ENCODE results near the gene CLIC6.

DNA sequence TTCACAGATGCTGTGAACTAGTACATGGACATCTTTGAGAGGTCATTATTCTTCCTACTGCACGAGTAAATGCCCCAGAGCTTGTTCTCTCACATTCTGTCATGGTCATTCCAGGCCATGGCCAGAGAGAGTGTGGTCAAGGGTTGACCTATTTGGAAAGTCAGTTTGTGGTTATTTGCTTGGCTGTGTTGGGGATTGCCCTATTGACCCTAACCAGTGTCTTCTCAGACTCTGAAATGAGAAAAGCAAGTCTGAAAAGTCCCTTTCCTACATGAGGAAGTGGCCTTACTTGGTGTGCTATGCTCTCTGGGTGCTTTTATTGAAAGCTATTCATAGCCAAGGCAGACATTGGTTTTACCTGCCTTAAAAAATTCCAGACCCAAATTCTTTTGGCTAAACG lies 26.6 kb downstream of the CLIC6 start:
- no peak for TF ChIP-seq CTCF (conservative IDR thresholded peaks at IDR 0.05 in 1 of 2, IDR thresholded peaks at IDR 0.05 in 1 of 2; ENCODE audit: extremely low read depth in 1 of 2, insufficient read depth in 1 of 2, low read depth in 1 of 2, low read length in 2 of 2)
- no peak for TF ChIP-seq EZH2 (IDR thresholded peaks at IDR 0.05; ENCODE audit: borderline replicate concordance, low read length)
